OCI-LY1 (cell line): ENCODE results near the gene TBC1D10A.

Source experiments
- EZH2 ChIP-seq: fragments of 200-600 bp; sonication (generic), shearing (Covaris generic); IDR thresholded peaks from 2 replicates; pipeline ENCODE4 v1.8.0; 2017; ENCODE audit warnings: borderline replicate concordance, mixed run types, mild to moderate bottlenecking, antibody characterized with exemption, low read length, moderate library complexity, mixed read lengths
- TF ChIP-seq, protein P1 (sequence below): fragments of 200-600 bp; sonication (generic), shearing (Covaris generic); IDR thresholded peaks from 2 replicates; pipeline ENCODE4 v1.5.1; 2017; ENCODE audit warnings: mild to moderate bottlenecking, antibody characterized with exemption, low read length, moderate library complexity, mixed read lengths

DNA sequence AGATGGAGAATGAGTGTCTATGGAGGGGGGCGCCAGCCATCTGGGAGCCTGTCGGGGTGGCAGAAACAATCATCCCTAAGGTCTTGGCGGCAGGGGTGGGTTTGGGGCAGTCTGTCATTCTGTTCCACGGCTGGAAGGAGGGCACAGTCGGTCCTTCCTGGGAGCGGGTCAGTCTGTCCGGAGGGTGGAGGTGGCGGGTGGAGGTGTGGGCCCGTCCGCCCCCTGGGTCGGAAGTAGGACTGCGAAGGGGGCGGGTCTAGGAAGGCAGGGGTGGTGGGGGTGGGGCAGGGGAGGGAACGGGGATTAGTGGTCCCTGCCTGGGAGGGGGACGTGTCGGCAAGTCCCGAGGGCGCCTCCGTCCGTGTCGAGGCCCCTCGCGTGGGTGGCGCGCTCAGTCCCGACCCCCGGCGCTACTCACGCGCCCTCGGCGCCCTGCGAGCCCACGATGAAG is 461 bp downstream of the TBC1D10A start:
- TF ChIP-seq, protein P1, sequence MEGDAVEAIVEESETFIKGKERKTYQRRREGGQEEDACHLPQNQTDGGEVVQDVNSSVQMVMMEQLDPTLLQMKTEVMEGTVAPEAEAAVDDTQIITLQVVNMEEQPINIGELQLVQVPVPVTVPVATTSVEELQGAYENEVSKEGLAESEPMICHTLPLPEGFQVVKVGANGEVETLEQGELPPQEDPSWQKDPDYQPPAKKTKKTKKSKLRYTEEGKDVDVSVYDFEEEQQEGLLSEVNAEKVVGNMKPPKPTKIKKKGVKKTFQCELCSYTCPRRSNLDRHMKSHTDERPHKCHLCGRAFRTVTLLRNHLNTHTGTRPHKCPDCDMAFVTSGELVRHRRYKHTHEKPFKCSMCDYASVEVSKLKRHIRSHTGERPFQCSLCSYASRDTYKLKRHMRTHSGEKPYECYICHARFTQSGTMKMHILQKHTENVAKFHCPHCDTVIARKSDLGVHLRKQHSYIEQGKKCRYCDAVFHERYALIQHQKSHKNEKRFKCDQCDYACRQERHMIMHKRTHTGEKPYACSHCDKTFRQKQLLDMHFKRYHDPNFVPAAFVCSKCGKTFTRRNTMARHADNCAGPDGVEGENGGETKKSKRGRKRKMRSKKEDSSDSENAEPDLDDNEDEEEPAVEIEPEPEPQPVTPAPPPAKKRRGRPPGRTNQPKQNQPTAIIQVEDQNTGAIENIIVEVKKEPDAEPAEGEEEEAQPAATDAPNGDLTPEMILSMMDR, result no peak
- TF ChIP-seq EZH2, result no peak
